HCT116 (cell line): ENCODE measurements around the gene TRIML2. TPM values are rescaled to one million over a fixed set of nuclear protein-coding genes. Genes with fewer than 3 reads are reported as not detected.

Source experiments
- ATAC-seq: fragments of 200-7000 bp; cut with Tn5 transposase; 2 replicates; pipeline ENCODE4 v1.9.1; 2020; ENCODE audit warnings: mild to moderate bottlenecking, moderate library complexity
- Bru-seq: library from RNA; stranded (reverse); fragments of 400-500 nt; gene quantifications from one replicate; lab custom pipeline; 2021; lab: Mats Ljungman, UMichigan
- BruChase-seq, 2 experiments: library from RNA; stranded (reverse); fragments of 400-500 nt; gene quantifications; one replicate each; lab custom pipeline; 2021; lab: Mats Ljungman, UMichigan
- BruUV-seq: library from RNA; stranded (reverse); fragments of 400-500 nt; replicated peaks from 2 replicates; lab custom pipeline; 2021; lab: Mats Ljungman, UMichigan
- CTCF ChIA-PET: fragments of 300-600 bp; sonication (Branson Sonifier 250); formaldehyde crosslinking; loops from one replicate; lab custom pipeline; 2021; ENCODE audit warnings: antibody characterized with exemption; lab: Charles Lee
- POLR2A ChIA-PET: fragments of 300-600, 350-600 bp; sonication (Branson Sonifier 250); formaldehyde crosslinking; loops from one replicate; lab custom pipeline; 2021; ENCODE audit warnings: antibody characterized with exemption; lab: Charles Lee
- RAD21 ChIA-PET, 2 experiments: fragments of 300-600 bp; sonication (Branson Sonifier 250); formaldehyde crosslinking; loops; one replicate each; lab custom pipeline; 2023; ENCODE audit warnings: low total read pairs in 2 of 2; ENCODE audit not compliant: uncharacterized antibody in 2 of 2, unreplicated experiment in 2 of 2, low non-redundant PET in 1 of 2; lab: Charles Lee
- DNase-seq: peaks from one replicate; pipeline ENCODE4 v3.0.0-alpha.2; 2010; ENCODE audit warnings: low read depth, low spot score
- H2AFZ ChIP-seq: fragments of 200-600 bp; shearing (Covaris generic), sonication (generic); 2 replicates; pipeline ENCODE4 v1.6.1; 2017; ENCODE audit warnings: low read depth, mixed run types, mixed read lengths, antibody characterized with exemption, low read length; ENCODE audit not compliant: poor library complexity, severe bottlenecking
- H3K27ac ChIP-seq: 2 replicates; pipeline ENCODE4 v1.5.1; 2012; ENCODE audit warnings: low read depth, low read length
- H3K27me3 ChIP-seq: fragments of 200-600 bp; sonication (generic); 2 replicates; pipeline ENCODE4 v1.6.1; 2016; ENCODE audit warnings: mixed run types, low read length, mixed read lengths; ENCODE audit not compliant: insufficient read depth
- H3K36me3 ChIP-seq, 2 experiments: fragments of 200-500 bp in 1 of 2; fragments of 200-600 bp in 1 of 2; sonication (Bioruptor generic) in 1 of 2; sonication (generic) in 1 of 2; 2 replicates each; pipeline versions ENCODE4 v1.5.1 to v1.6.1; 2014 to 2016; ENCODE audit warnings: low read length in 2 of 2, inconsistent platforms in 1 of 2, mixed read lengths in 1 of 2, mixed run types in 1 of 2; ENCODE audit not compliant: insufficient read depth in 2 of 2, control insufficient read depth in 1 of 2
- H3K4me1 ChIP-seq, 2 experiments: fragments of 200-600 bp in 1 of 2; sonication (generic) in 1 of 2; 2 replicates each; pipeline versions ENCODE4 v1.5.1 to v1.6.1; 2012 to 2017; ENCODE audit warnings: low read length in 2 of 2, inconsistent platforms in 1 of 2, mild to moderate bottlenecking in 1 of 2, mixed read lengths in 1 of 2, mixed run types in 1 of 2, moderate library complexity in 1 of 2; ENCODE audit not compliant: insufficient read depth in 2 of 2, control insufficient read depth in 1 of 2
- H3K4me2 ChIP-seq: fragments of 200-600 bp; sonication (generic); 2 replicates; pipeline ENCODE4 v1.6.1; 2017; ENCODE audit warnings: mixed run types, low read length, mixed read lengths
- H3K4me3 ChIP-seq, 2 experiments: fragments of 200-600 bp in 1 of 2; sonication (generic) in 1 of 2; replicated peaks in 1 of 2; 2 replicates each; pipeline ENCODE4 v1.5.1; 2011 to 2016; ENCODE audit warnings: low read length in 2 of 2, control low read depth in 1 of 2, low read depth in 1 of 2, mild to moderate bottlenecking in 1 of 2, mixed read lengths in 1 of 2, mixed run types in 1 of 2
- H3K79me2 ChIP-seq: fragments of 200-600 bp; sonication (generic); 2 replicates; pipeline ENCODE4 v1.6.1; 2017; ENCODE audit warnings: mild to moderate bottlenecking, mixed run types, low read length, moderate library complexity, mixed read lengths; ENCODE audit not compliant: insufficient read depth
- H3K9ac ChIP-seq: fragments of 200-600 bp; sonication (generic); 2 replicates; pipeline ENCODE4 v1.6.1; 2016; ENCODE audit warnings: low read length, mixed read lengths
- H3K9me2 ChIP-seq: fragments of 200-600 bp; sonication (generic), shearing (Covaris generic); 2 replicates; pipeline ENCODE4 v1.6.1; 2017; ENCODE audit warnings: mixed run types, mild to moderate bottlenecking, moderate library complexity; ENCODE audit not compliant: insufficient read depth
- H3K9me3 ChIP-seq, 2 experiments: fragments of 200-500 bp in 1 of 2; fragments of 200-600 bp in 1 of 2; sonication (Bioruptor generic) in 1 of 2; sonication (generic) in 1 of 2; 2 replicates each; pipeline ENCODE4 v1.6.1; 2014 to 2017; ENCODE audit warnings: low read length in 2 of 2, mixed read lengths in 2 of 2, inconsistent platforms in 1 of 2, low read depth in 1 of 2, mild to moderate bottlenecking in 1 of 2, mixed run types in 1 of 2, moderate library complexity in 1 of 2; ENCODE audit not compliant: control insufficient read depth in 1 of 2, insufficient read depth in 1 of 2
- H4K20me1 ChIP-seq: fragments of 200-600 bp; sonication (generic), shearing (Covaris generic); 2 replicates; pipeline ENCODE4 v1.6.1; 2017; ENCODE audit warnings: mixed run types, mild to moderate bottlenecking, moderate library complexity; ENCODE audit not compliant: insufficient read depth
- ATF3 ChIP-seq: IDR thresholded peaks from 2 replicates; pipeline ENCODE4 v1.6.1; 2012
- CBX3 ChIP-seq: IDR thresholded peaks from 2 replicates; pipeline ENCODE4 v1.6.1; 2012; ENCODE audit warnings: low read depth
- CEBPB ChIP-seq: IDR thresholded peaks from 2 replicates; pipeline ENCODE4 v1.6.1; 2012; ENCODE audit warnings: low read depth
- ELF1 ChIP-seq: IDR thresholded peaks from 2 replicates; pipeline ENCODE4 v1.6.1; 2012; ENCODE audit warnings: low read depth, borderline replicate concordance
- EZH2 ChIP-seq: fragments of 200-600 bp; sonication (generic); IDR thresholded peaks from 2 replicates; pipeline ENCODE4 v1.6.1; 2017; ENCODE audit warnings: antibody characterized with exemption, mixed run types
- EZH2phosphoT487 ChIP-seq: fragments of 200-600 bp; IDR thresholded peaks from 2 replicates; pipeline ENCODE4 v1.6.1; 2018; ENCODE audit warnings: antibody characterized with exemption, borderline replicate concordance
- FOSL1 ChIP-seq: IDR thresholded peaks from 2 replicates; pipeline ENCODE4 v1.6.1; 2012; ENCODE audit warnings: low read depth
- JUND ChIP-seq: IDR thresholded peaks from 2 replicates; pipeline ENCODE4 v1.6.1; 2012
- MAX ChIP-seq: IDR thresholded peaks from 2 replicates; pipeline ENCODE4 v1.6.1; 2012
- POLR2A ChIP-seq: IDR thresholded peaks from 2 replicates; pipeline ENCODE4 v1.7.0; 2011; ENCODE audit warnings: borderline replicate concordance; ENCODE audit not compliant: insufficient read depth, insufficient read length; ENCODE audit errors: extremely low read depth
- REST ChIP-seq: IDR thresholded peaks from 2 replicates; pipeline ENCODE4 v1.6.1; 2012; ENCODE audit warnings: low read depth
- SP1 ChIP-seq: IDR thresholded peaks from 2 replicates; pipeline ENCODE4 v1.6.1; 2012; ENCODE audit warnings: low read depth
- SRF ChIP-seq: IDR thresholded peaks from 2 replicates; pipeline ENCODE4 v1.6.1; 2012; ENCODE audit warnings: low read depth
- TCF7L2 ChIP-seq: IDR thresholded peaks from 2 replicates; pipeline ENCODE4 v1.7.0; 2011; ENCODE audit warnings: borderline replicate concordance, inconsistent platforms; ENCODE audit not compliant: insufficient read depth, insufficient read length; ENCODE audit errors: extremely low read depth
- YY1 ChIP-seq: IDR thresholded peaks from 2 replicates; pipeline ENCODE4 v1.6.1; 2011; ENCODE audit warnings: low read length, low read depth, moderate library complexity, mild to moderate bottlenecking; ENCODE audit not compliant: insufficient replicate concordance; ENCODE audit errors: extremely low read depth
- ZBTB33 ChIP-seq: IDR thresholded peaks from 2 replicates; pipeline ENCODE4 v1.6.1; 2011; ENCODE audit warnings: mild to moderate bottlenecking, low read length, moderate library complexity; ENCODE audit not compliant: insufficient replicate concordance; ENCODE audit errors: extremely low read depth
- ZFX ChIP-seq: fragments of 450-650 bp; IDR thresholded peaks from 2 replicates; pipeline ENCODE4 v1.6.1; 2017
- ZNF274 ChIP-seq: fragments of 200-500 bp; sonication (Bioruptor generic); IDR thresholded peaks from 2 replicates; pipeline ENCODE4 v1.6.1; 2014; ENCODE audit warnings: mild to moderate bottlenecking, low read depth, low read length, inconsistent platforms
- intact Hi-C: fragments of 100-400 bp; cut with micrococcal nuclease; formaldehyde crosslinking; loops from 2 replicates; pipeline ENCODE4 v1.10.0; 2022
- long read RNA-seq: library from polyadenylated mRNA; unstranded; transcript quantifications from one replicate; pipeline ENCODE4 v2.0.0, GENCODE V29; 2021; ENCODE audit not compliant: unreplicated experiment
- polyA plus RNA-seq: library from polyadenylated mRNA; unstranded; fragments of >200 nt; gene quantifications from 2 replicates; pipeline ENCODE4 v1.2.1, GENCODE V29; 2012; ENCODE audit warnings: missing spikeins
- total RNA-seq: library from RNA; stranded (reverse); gene quantifications from one replicate; pipeline ENCODE4 v1.2.1, GENCODE V29; 2021; ENCODE audit not compliant: unreplicated experiment

Gene TRIML2
- total RNA-seq (6.3 TPM), Bru-seq, nascent RNA (percentile 50 among the genes with signal in this experiment), BruChase-seq, experiment 1, labeled RNA remaining after a 6-hour chase (percentile 52 among the genes with signal in this experiment), BruChase-seq, experiment 2, labeled RNA remaining after a 2-hour chase (percentile 59 among the genes with signal in this experiment)
- 2.7 and 3.8 TPM in 2 replicates for polyA plus RNA-seq
- long read RNA-seq, partial matches to known transcripts, result 0 of 4 reads
- long read RNA-seq, other reads (novel, unspliced or antisense), result 4 of 4 reads

- Histone ChIP-seq H3K4me1 (peaks cover 39 to 53% of the 10 kb centered on the region in 2 experiments), H3K27me3 (no peaks in the 10 kb centered on the region), H3K36me3 (peaks cover 0 to 6% of the 10 kb centered on the region in 2 experiments; a peak in 2 of 4 replicates), H3K9me3 (no peaks in the 10 kb centered on the region), H4K20me1 (no peaks in the 10 kb centered on the region), H2AFZ (peak within 1 kb of the TSS; percentile 95), H3K4me3 (peak within 1 kb of the TSS; percentile 38 to 52), H3K27ac (peak within 1 kb of the TSS; percentile 75), H3K4me2 (peak within 1 kb of the TSS; percentile 78), H3K79me2 (0 out of 2 replicates have a peak, but pooled peaks cover 5% of the 10 kb centered on the region), H3K9ac (peak within 1 kb of the TSS; percentile 47), H3K9me2 (no peaks in the 10 kb centered on the region)
- ATAC-seq (peak; percentile 78), DNase-seq (peak; percentile 57)
- intact Hi-C loops, result loop anchor here (5.0 kb wide), 1 partner anchor 117 kb away; no protein-coding TSS in a partner anchor
- ChIA-PET POLR2A (interaction anchor here (1.1 kb wide), 1 partner anchor 18 kb away, joined by 3 read pairs; no protein-coding TSS in a partner anchor), RAD21 (no interaction called here), CTCF (no interaction called here)
- BruUV-seq, result no TSS peak
- TF ChIP-seq ZNF274, result no peak
- TF ChIP-seq POLR2A, result no peak
- TF ChIP-seq CEBPB, result peak; percentile 71
- peak; percentile 48; the same call in 1 of the 2 replicates for TF ChIP-seq SP1
- TF ChIP-seq ZBTB33, result no peak
- no peak for TF ChIP-seq MAX
- TF ChIP-seq EZH2, result no peak
- TF ChIP-seq ATF3, result no peak
- no peak for TF ChIP-seq TCF7L2
- TF ChIP-seq ELF1, result no peak
- no peak for TF ChIP-seq ZFX
- TF ChIP-seq SRF, result no peak
- peak; percentile 82 for TF ChIP-seq FOSL1
- TF ChIP-seq JUND, result peak; percentile 80
- no peak for TF ChIP-seq REST
- no peak for TF ChIP-seq YY1
- no peak for TF ChIP-seq EZH2phosphoT487
- peak; percentile 70 for TF ChIP-seq CBX3
Measured at GRCh38 chr4:188109157-188109755, at the start of gene TRIML2. TSS of gene TRIML2 (minus strand) at chr4:188109603. CDS start at chr4:188105368, 4,235 bp downstream.
